K562 (cell line): ENCODE results near the gene RNF141. TPM values are rescaled to one million over a fixed set of nuclear protein-coding genes. Genes with fewer than 3 reads are reported as not detected.
A peak's percentile ranks its signal among the peaks of the same experiment; 100 is the strongest.

Experiments used
- CREM ChIP-seq: IDR thresholded peaks from 2 replicates; pipeline ENCODE4 v1.6.1; 2014; ENCODE audit warnings: antibody characterized with exemption, low read depth
- FOSL1 ChIP-seq: fragments of 200-800 bp; sonication (Bioruptor generic); conservative IDR thresholded peaks from 2 replicates; pipeline ENCODE4 v1.6.1; 2016; ENCODE audit warnings: missing genetic modification characterization, missing compliant biosample characterization
- HIVEP1 ChIP-seq: fragments of 250-450 bp; sonication (Bioruptor Pico); IDR thresholded peaks from 2 replicates; pipeline ENCODE4 v1.4.0; 2020; ENCODE audit warnings: mild to moderate bottlenecking
- HSF4 ChIP-seq: fragments of 250-450 bp; sonication (Bioruptor Pico); IDR thresholded peaks from 2 replicates; pipeline ENCODE4 v2.1.2; 2022; ENCODE audit warnings: mild to moderate bottlenecking, moderate library complexity, borderline replicate concordance
- KLF10 ChIP-seq: fragments of 250-450 bp; sonication (Bioruptor Pico); IDR thresholded peaks from 2 replicates; pipeline ENCODE4 v1.6.1; 2021; ENCODE audit warnings: matching md5 sums
- KLF6 ChIP-seq: fragments of 250-450 bp; sonication (Bioruptor Pico); IDR thresholded peaks from 2 replicates; pipeline ENCODE4 v1.4.0; 2020; ENCODE audit warnings: mild to moderate bottlenecking, moderate library complexity, borderline replicate concordance
- MCM5 ChIP-seq: fragments of 450-650 bp; IDR thresholded peaks from 2 replicates; pipeline ENCODE4 v1.6.1; 2016; ENCODE audit warnings: low read depth
- MED1 ChIP-seq: sonication (generic); formaldehyde crosslinking; IDR thresholded peaks from 2 replicates; pipeline ENCODE4 v1.8.1; 2023; ENCODE audit warnings: missing genetic modification reagents, borderline replicate concordance
- NFIC ChIP-seq: fragments of 450-650 bp; IDR thresholded peaks from 2 replicates; pipeline ENCODE4 v1.6.1; 2017; ENCODE audit warnings: mild to moderate bottlenecking, inconsistent platforms
- RBM39 ChIP-seq: fragments of 200-400 bp; formaldehyde crosslinking; optimal IDR thresholded peaks from 2 replicates; pipeline ENCODE3; 2018; ENCODE audit warnings: low read depth, low read length
- SLC30A9 ChIP-seq: fragments of 250-450 bp; sonication (Bioruptor Pico); IDR thresholded peaks from 2 replicates; pipeline ENCODE4 v1.8.0; 2022; ENCODE audit warnings: mild to moderate bottlenecking, moderate library complexity
- SMARCA4 ChIP-seq: fragments of 450-650 bp; IDR thresholded peaks from 2 replicates; pipeline ENCODE4 v1.6.1; 2016
- SRSF7 ChIP-seq: fragments of 200-400 bp; formaldehyde crosslinking; optimal IDR thresholded peaks from 2 replicates; pipeline ENCODE3; 2017; ENCODE audit warnings: mild to moderate bottlenecking, low read depth, low read length
- STAT5A ChIP-seq: IDR thresholded peaks from 2 replicates; pipeline ENCODE4 v1.6.1; 2012; ENCODE audit warnings: low read length, inconsistent platforms, borderline replicate concordance
- TARDBP ChIP-seq: fragments of 450-650 bp; IDR thresholded peaks from 2 replicates; pipeline ENCODE4 v1.6.1; 2016
- ZC3H11A ChIP-seq: IDR thresholded peaks from 2 replicates; pipeline ENCODE4 v1.6.1; 2012; ENCODE audit warnings: low read depth, low read length, improper control_type of control experiment
- polyA plus RNA-seq, 8 experiments: library from polyadenylated mRNA; depleted of rRNA in 4 of 8; stranded (reverse) in 5 of 8; unstranded in 3 of 8; fragments of >200 nt; fragmentation: Nextera tagmentation in 2 of 8; fragmentation: Illumina TruSeq in 1 of 8; extraction: Ambion mirVana in 2 of 8; extraction: Trizol in 1 of 8; gene quantifications; 2 replicates each; pipeline versions ENCODE4 v1.2.1 to v1.2.3, GENCODE V29; 2011 to 2014; ENCODE audit warnings: inconsistent platforms in 1 of 8, missing spikeins in 1 of 8
- total RNA-seq, 7 experiments: library from RNA; depleted of rRNA in 6 of 7; stranded (reverse); fragments of >200 nt in 6 of 7; fragmentation: Illumina TruSeq in 2 of 7; extraction: Trizol in 2 of 7; gene quantifications; 2 replicates each; pipeline versions ENCODE4 v1.2.1 to v1.2.3, GENCODE V29; 2011 to 2021; ENCODE audit warnings: low replicate concordance in 1 of 7
- TF ChIP-seq, protein P1 (sequence below): fragments of 250-450 bp; sonication (Bioruptor Pico); IDR thresholded peaks from 2 replicates; pipeline ENCODE4 v1.4.0; 2020; ENCODE audit warnings: mild to moderate bottlenecking, moderate library complexity
- TF ChIP-seq, protein P2 (sequence below): fragments of 450-650 bp; conservative IDR thresholded peaks from 2 replicates; pipeline ENCODE4 v1.6.1; 2016; ENCODE audit warnings: missing genetic modification characterization, low read depth, mild to moderate bottlenecking, control low read depth, missing compliant biosample characterization
- TF ChIP-seq, protein P3 (sequence below): fragments of 450-650 bp; formaldehyde crosslinking; IDR thresholded peaks from 2 replicates; pipeline ENCODE4 v1.4.0; 2020; ENCODE audit warnings: mild to moderate bottlenecking, moderate library complexity
- TF ChIP-seq, protein P4 (sequence below): fragments of 250-450 bp; sonication (Bioruptor Pico); IDR thresholded peaks from 2 replicates; pipeline ENCODE4 v1.8.0; 2022; ENCODE audit warnings: moderate library complexity, mild to moderate bottlenecking, inconsistent platforms
- TF ChIP-seq, protein P5 (sequence below): fragments of 450-650 bp; formaldehyde crosslinking; conservative IDR thresholded peaks from 2 replicates; pipeline ENCODE4 v1.4.0; 2022; ENCODE audit warnings: mild to moderate bottlenecking, missing genetic modification characterization

The RNF141 gene
- total and polyA plus RNA-seq, 9 of the 15 experiments (the other 6 are each of a cell fraction or from before 2014, with no cell fraction given) = 9.7 to 51.9 (median 18.9) TPM

DNA sequence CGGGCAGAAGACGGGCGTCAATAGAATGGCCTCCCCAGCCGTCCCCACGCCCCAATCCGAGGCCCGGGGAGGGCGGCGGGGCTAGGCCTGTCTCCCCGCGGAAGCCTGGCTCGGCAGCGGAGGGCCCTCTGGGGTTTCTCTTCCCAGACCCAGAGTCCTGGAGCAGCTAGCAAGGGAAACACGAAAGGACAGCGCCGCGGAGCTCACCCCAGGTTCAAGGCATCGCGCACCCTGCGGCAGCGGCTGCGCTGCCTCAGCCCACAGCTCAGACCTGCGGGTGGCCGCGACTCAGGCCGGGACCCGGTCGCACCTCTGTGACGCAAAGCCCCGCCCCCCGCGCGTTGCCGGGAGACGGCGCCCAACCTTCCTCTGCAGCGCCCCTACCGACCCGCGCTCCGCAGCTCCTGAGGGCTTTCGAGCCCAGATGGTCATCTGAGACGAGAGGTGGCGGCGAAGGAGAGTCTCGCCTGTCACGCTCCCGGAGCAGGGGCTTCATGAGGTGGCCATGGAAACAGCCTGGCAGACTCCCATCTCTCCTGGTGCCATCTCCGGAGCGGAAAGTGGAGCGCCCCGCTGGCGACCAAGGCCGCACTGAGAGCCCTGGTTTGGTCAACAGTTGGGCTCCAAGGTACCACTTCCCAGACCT lies at the start of gene RNF141 (continued):
- TF ChIP-seq, protein P1, sequence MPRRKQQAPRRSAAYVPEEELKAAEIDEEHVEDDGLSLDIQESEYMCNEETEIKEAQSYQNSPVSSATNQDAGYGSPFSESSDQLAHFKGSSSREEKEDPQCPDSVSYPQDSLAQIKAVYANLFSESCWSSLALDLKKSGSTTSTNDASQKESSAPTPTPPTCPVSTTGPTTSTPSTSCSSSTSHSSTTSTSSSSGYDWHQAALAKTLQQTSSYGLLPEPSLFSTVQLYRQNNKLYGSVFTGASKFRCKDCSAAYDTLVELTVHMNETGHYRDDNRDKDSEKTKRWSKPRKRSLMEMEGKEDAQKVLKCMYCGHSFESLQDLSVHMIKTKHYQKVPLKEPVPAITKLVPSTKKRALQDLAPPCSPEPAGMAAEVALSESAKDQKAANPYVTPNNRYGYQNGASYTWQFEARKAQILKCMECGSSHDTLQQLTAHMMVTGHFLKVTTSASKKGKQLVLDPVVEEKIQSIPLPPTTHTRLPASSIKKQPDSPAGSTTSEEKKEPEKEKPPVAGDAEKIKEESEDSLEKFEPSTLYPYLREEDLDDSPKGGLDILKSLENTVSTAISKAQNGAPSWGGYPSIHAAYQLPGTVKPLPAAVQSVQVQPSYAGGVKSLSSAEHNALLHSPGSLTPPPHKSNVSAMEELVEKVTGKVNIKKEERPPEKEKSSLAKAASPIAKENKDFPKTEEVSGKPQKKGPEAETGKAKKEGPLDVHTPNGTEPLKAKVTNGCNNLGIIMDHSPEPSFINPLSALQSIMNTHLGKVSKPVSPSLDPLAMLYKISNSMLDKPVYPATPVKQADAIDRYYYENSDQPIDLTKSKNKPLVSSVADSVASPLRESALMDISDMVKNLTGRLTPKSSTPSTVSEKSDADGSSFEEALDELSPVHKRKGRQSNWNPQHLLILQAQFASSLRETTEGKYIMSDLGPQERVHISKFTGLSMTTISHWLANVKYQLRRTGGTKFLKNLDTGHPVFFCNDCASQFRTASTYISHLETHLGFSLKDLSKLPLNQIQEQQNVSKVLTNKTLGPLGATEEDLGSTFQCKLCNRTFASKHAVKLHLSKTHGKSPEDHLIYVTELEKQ (CRISPR knock-in tag) = no peak
- no peak for TF ChIP-seq MED1 (CRISPR knock-in tag)
- TF ChIP-seq, protein P2, sequence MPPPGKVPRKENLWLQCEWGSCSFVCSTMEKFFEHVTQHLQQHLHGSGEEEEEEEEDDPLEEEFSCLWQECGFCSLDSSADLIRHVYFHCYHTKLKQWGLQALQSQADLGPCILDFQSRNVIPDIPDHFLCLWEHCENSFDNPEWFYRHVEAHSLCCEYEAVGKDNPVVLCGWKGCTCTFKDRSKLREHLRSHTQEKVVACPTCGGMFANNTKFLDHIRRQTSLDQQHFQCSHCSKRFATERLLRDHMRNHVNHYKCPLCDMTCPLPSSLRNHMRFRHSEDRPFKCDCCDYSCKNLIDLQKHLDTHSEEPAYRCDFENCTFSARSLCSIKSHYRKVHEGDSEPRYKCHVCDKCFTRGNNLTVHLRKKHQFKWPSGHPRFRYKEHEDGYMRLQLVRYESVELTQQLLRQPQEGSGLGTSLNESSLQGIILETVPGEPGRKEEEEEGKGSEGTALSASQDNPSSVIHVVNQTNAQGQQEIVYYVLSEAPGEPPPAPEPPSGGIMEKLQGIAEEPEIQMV = no peak
- TF ChIP-seq RBM39 = no peak
- TF ChIP-seq, protein P3, sequence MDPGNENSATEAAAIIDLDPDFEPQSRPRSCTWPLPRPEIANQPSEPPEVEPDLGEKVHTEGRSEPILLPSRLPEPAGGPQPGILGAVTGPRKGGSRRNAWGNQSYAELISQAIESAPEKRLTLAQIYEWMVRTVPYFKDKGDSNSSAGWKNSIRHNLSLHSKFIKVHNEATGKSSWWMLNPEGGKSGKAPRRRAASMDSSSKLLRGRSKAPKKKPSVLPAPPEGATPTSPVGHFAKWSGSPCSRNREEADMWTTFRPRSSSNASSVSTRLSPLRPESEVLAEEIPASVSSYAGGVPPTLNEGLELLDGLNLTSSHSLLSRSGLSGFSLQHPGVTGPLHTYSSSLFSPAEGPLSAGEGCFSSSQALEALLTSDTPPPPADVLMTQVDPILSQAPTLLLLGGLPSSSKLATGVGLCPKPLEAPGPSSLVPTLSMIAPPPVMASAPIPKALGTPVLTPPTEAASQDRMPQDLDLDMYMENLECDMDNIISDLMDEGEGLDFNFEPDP = no peak
- TF ChIP-seq MCM5 = no peak
- TF ChIP-seq HSF4 (CRISPR knock-in tag) = no peak
- TF ChIP-seq, protein P4, sequence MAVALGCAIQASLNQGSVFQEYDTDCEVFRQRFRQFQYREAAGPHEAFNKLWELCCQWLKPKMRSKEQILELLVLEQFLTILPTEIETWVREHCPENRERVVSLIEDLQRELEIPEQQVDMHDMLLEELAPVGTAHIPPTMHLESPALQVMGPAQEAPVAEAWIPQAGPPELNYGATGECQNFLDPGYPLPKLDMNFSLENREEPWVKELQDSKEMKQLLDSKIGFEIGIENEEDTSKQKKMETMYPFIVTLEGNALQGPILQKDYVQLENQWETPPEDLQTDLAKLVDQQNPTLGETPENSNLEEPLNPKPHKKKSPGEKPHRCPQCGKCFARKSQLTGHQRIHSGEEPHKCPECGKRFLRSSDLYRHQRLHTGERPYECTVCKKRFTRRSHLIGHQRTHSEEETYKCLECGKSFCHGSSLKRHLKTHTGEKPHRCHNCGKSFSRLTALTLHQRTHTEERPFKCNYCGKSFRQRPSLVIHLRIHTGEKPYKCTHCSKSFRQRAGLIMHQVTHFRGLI (CRISPR knock-in tag) = no peak
- TF ChIP-seq SLC30A9 (CRISPR knock-in tag) = no peak
- TF ChIP-seq KLF6 = no peak
- 0 out of 2 replicates have a peak, but pooled peaks have one; percentile 66 for TF ChIP-seq ZC3H11A
- no peak for TF ChIP-seq STAT5A
- no peak for TF ChIP-seq SRSF7
- TF ChIP-seq NFIC = 0 out of 2 replicates have a peak, but pooled peaks have one; percentile 10
- no peak for TF ChIP-seq SMARCA4
- TF ChIP-seq HIVEP1 (CRISPR knock-in tag) = no peak
- no peak; the same call in 1 of the 2 replicates for TF ChIP-seq TARDBP
- TF ChIP-seq, protein P5, sequence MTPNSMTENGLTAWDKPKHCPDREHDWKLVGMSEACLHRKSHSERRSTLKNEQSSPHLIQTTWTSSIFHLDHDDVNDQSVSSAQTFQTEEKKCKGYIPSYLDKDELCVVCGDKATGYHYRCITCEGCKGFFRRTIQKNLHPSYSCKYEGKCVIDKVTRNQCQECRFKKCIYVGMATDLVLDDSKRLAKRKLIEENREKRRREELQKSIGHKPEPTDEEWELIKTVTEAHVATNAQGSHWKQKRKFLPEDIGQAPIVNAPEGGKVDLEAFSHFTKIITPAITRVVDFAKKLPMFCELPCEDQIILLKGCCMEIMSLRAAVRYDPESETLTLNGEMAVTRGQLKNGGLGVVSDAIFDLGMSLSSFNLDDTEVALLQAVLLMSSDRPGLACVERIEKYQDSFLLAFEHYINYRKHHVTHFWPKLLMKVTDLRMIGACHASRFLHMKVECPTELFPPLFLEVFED (CRISPR knock-in tag) = no peak
- peak; percentile 100 for TF ChIP-seq CREM
- no peak for TF ChIP-seq FOSL1 (tag)
- no peak for TF ChIP-seq KLF10
